Chondrocyte (in vitro differentiated cells): ENCODE measurements around the gene RNF175. TPM values are rescaled to one million over a fixed set of nuclear protein-coding genes. Genes with fewer than 3 reads are reported as not detected.

Experiments used
- DNase-seq: peaks from one replicate; pipeline ENCODE4 v3.0.0; 2021; ENCODE audit warnings: mixed read lengths, low spot score
- H3K27ac Mint-ChIP-seq: one replicate; pipeline ENCODE4 v1.8.0; 2021; ENCODE audit warnings: mild to moderate bottlenecking, moderate library complexity, mixed read lengths; ENCODE audit not compliant: unreplicated experiment
- H3K27me3 Mint-ChIP-seq: 2 replicates; pipeline ENCODE4 v1.8.0; 2021; ENCODE audit warnings: low read depth, mixed read lengths
- H3K36me3 Mint-ChIP-seq: 2 replicates; pipeline ENCODE4 v1.8.0; 2021; ENCODE audit warnings: low read depth, mixed read lengths
- H3K4me1 Mint-ChIP-seq: 2 replicates; pipeline ENCODE4 v1.8.0; 2021; ENCODE audit warnings: low read depth, mild to moderate bottlenecking, mixed read lengths
- H3K4me3 Mint-ChIP-seq: one replicate; pipeline ENCODE4 v1.8.0; 2021; ENCODE audit warnings: mild to moderate bottlenecking, moderate library complexity, mixed read lengths; ENCODE audit not compliant: unreplicated experiment
- H3K9me3 Mint-ChIP-seq: 2 replicates; pipeline ENCODE4 v1.8.0; 2021; ENCODE audit warnings: low read depth, mixed read lengths
- CTCF ChIP-seq: fragments of 200-600 bp; sonication (generic); IDR thresholded peaks from 2 replicates; pipeline ENCODE4 v1.5.0; 2021; ENCODE audit warnings: antibody characterized with exemption, mild to moderate bottlenecking, moderate library complexity
- total RNA-seq: library from RNA; stranded (reverse); gene quantifications from 3 replicates; pipeline ENCODE4 v1.2.1, GENCODE V29; 2021

RNF175 gene
- total RNA-seq, 1 donor from 2014 or later = 0.62 TPM

DNA sequence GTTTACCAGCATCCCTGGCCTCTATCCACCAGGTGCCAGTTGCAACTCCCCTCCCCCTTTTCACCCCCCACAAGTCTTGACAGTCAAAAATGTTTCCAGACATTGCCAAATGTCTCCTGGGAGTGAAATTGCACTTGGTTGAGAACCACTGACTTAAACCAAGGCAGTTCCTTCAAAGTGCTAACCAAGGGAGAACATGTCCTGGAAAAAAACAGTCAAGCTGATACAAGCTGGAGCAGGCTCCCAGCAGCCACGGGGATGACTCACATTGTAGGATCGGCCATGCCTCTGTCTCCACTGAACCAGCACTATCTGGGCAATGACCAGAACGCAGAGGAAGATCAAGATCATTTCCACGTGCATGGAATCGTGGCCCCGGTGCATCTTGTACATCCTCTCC, 11.4 kb downstream of the RNF175 start:
- Mint-ChIP-seq H3K9me3 (no peaks in the 10 kb centered on the region), H3K27ac (peak overlapping the region; percentile 59), H3K27me3 (peaks cover 2% of the 10 kb centered on the region)

DNA sequence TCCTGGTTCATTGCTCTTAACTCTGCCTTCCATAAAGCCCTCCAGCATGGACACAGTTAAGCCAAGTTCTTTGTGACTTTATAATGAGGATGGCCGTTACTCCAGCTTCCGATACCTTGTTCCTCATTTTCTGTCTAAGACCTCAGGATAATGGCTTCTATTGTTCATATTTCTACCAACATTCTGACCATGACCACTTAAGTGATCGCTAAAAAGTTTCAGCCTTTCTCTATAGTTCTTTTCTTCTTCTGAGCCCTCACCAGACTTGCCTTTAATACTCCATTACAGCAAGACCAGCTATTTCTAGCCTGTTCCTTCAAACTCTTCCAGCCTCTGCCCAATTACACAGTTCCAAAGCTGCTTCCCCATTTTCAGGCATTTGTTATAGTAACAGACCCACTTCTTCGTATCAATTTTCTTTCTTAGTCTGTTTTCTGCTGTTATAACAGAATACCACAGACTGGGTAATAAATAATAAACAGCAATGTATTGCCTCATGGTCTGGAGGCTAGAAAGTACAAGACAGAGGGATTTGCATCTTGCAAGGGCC, 12.3 kb downstream of the RNF175 start:
- H3K4me1 Mint-ChIP-seq = peaks cover 25% of the 10 kb centered on the region
- H3K27me3 Mint-ChIP-seq = peaks cover 2% of the 10 kb centered on the region
- no peak for DNase-seq
- no peak overlapping the region for H3K4me3 Mint-ChIP-seq
- no peak overlapping the region for H3K27ac Mint-ChIP-seq
- TF ChIP-seq CTCF = no peak
- H3K9me3 Mint-ChIP-seq = no peaks in the 10 kb centered on the region
- H3K36me3 Mint-ChIP-seq = no peaks in the 10 kb centered on the region

More for the DNA sequence above, 11.4 kb downstream of the RNF175 start:
- peaks cover 25% of the 10 kb centered on the region for H3K4me1 Mint-ChIP-seq
- no peak for DNase-seq
- no peaks in the 10 kb centered on the region for H3K36me3 Mint-ChIP-seq
- peak overlapping the region; percentile 19 for H3K4me3 Mint-ChIP-seq
- TF ChIP-seq CTCF = no peak

- no peak for TF ChIP-seq CTCF
- Mint-ChIP-seq H3K4me1 (peaks cover 25% of the 10 kb centered on the region), H3K36me3 (no peaks in the 10 kb centered on the region), H3K4me3 (no peak overlapping the region), H3K27ac (no peak overlapping the region), H3K27me3 (no peaks in the 10 kb centered on the region), H3K9me3 (peaks cover 8% of the 10 kb centered on the region)
- no peak for DNase-seq
Measured at GRCh38 chr4:153745651-153746050, 14.2 kb downstream of the RNF175 start.

DNA sequence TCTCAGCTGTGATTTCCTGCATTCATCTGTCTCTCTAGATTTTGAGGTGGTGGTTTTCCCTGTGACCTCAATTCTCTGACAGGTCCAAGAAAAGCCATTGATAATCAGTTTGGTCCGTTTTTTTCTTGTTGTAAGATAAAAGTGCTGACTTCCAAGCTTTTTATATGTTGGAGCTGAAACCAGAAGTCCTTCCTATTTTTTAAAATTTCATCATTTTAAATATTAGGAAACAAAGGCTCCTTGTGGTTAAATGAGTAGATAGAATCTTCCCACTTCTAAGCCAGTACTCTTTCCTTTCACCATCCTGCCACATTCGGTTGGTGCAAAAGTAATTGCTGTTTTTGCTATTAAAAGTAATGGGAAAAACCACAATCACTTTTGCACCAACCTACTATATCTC, 18.3 kb downstream of the RNF175 start:
- no peaks in the 10 kb centered on the region for H3K36me3 Mint-ChIP-seq
- H3K27ac Mint-ChIP-seq = no peak overlapping the region
- no peaks in the 10 kb centered on the region for H3K4me1 Mint-ChIP-seq
- H3K9me3 Mint-ChIP-seq = peaks cover 10% of the 10 kb centered on the region
- no peak overlapping the region for H3K4me3 Mint-ChIP-seq
- H3K27me3 Mint-ChIP-seq = no peaks in the 10 kb centered on the region
- no peak for TF ChIP-seq CTCF
- DNase-seq = no peak

- TF ChIP-seq CTCF = no peak
- peaks cover 6% of the 10 kb centered on the region for H3K9me3 Mint-ChIP-seq
- peaks cover 1% of the 10 kb centered on the region for H3K36me3 Mint-ChIP-seq
- no peak for DNase-seq
- peaks cover 15% of the 10 kb centered on the region for H3K4me1 Mint-ChIP-seq
- H3K27me3 Mint-ChIP-seq = no peaks in the 10 kb centered on the region
- no peak overlapping the region for H3K4me3 Mint-ChIP-seq
- no peak overlapping the region for H3K27ac Mint-ChIP-seq
Measured at GRCh38 chr4:153735906-153736461, 23.8 kb downstream of the RNF175 start.
